Testis (tissue), 2 donors: Measurements from ENCODE around the gene HDAC8.

ENCODE experiments used
- POLR2A ChIP-seq: fragments of 450-650 bp; IDR thresholded peaks from one replicate; pipeline ENCODE4 v1.6.1; 2017; ENCODE audit warnings: antibody characterized with exemption, mild to moderate bottlenecking, moderate library complexity
- TF ChIP-seq, protein P1 (sequence below), 3 experiments: fragments of 450-650 bp in 2 of 3; fragments of 200-600 bp in 1 of 3; sonication (generic) in 1 of 3; IDR thresholded peaks; one replicate each; pipeline ENCODE4 v1.5.1; 2016 to 2019; ENCODE audit warnings: antibody characterized with exemption in 3 of 3, mild to moderate bottlenecking in 2 of 3, moderate library complexity in 1 of 3

DNA sequence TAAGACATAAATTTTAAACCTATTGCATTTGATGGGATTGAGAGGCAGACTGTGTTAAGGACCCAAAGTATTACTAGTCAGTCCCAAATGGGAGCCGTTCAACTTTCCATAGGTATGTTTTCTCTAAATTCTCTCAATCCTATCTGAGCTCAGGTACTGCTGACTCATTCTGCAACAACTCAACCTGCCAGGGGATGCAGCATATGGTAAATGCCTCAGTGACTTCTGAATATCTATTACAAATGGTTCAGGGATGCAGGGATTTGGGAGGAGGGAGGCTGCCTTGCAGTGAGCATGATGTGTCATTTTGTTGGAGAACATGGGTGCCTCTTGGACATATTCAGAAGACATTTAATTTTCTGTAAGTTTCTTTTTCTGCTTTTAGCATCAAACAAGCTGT, 97.3 kb downstream of the HDAC8 start:
- TF ChIP-seq, protein P1, sequence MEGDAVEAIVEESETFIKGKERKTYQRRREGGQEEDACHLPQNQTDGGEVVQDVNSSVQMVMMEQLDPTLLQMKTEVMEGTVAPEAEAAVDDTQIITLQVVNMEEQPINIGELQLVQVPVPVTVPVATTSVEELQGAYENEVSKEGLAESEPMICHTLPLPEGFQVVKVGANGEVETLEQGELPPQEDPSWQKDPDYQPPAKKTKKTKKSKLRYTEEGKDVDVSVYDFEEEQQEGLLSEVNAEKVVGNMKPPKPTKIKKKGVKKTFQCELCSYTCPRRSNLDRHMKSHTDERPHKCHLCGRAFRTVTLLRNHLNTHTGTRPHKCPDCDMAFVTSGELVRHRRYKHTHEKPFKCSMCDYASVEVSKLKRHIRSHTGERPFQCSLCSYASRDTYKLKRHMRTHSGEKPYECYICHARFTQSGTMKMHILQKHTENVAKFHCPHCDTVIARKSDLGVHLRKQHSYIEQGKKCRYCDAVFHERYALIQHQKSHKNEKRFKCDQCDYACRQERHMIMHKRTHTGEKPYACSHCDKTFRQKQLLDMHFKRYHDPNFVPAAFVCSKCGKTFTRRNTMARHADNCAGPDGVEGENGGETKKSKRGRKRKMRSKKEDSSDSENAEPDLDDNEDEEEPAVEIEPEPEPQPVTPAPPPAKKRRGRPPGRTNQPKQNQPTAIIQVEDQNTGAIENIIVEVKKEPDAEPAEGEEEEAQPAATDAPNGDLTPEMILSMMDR (IDR thresholded peaks at IDR 0.05) = no peak
- TF ChIP-seq POLR2A = no peak
